PFSK-1 (cell line): ENCODE results near the gene TRMU.

ENCODE experiments used
- FOXP2 ChIP-seq: optimal IDR thresholded peaks from 2 replicates; pipeline ENCODE3; 2011; ENCODE audit warnings: borderline replicate concordance, control low read depth, inconsistent platforms; ENCODE audit not compliant: insufficient read depth; ENCODE audit errors: extremely low read length, extremely low read depth
- POLR2AphosphoS5 ChIP-seq: IDR thresholded peaks from 2 replicates; pipeline ENCODE4 v1.6.1; 2012; ENCODE audit warnings: low read depth, mild to moderate bottlenecking, control low read depth, low read length, moderate library complexity
- REST ChIP-seq, 2 experiments: IDR thresholded peaks; 2 replicates each; pipeline versions ENCODE4 v1.6.1 to v1.8.0; 2011 to 2012; ENCODE audit warnings: low read depth in 2 of 2, low read length in 2 of 2, control low read depth in 1 of 2, inconsistent platforms in 1 of 2, mild to moderate bottlenecking in 1 of 2, moderate library complexity in 1 of 2; ENCODE audit not compliant: insufficient read depth in 1 of 2
- SIN3A ChIP-seq: IDR thresholded peaks from 2 replicates; pipeline ENCODE4 v1.6.1; 2012; ENCODE audit warnings: mild to moderate bottlenecking, low read length, moderate library complexity, borderline replicate concordance; ENCODE audit not compliant: insufficient read depth
- TAF1 ChIP-seq: IDR thresholded peaks from 2 replicates; pipeline ENCODE4 v1.6.1; 2012; ENCODE audit warnings: low read length, control low read depth, borderline replicate concordance; ENCODE audit not compliant: insufficient read depth

- no peak for TF ChIP-seq POLR2AphosphoS5
- no peak for TF ChIP-seq REST (IDR thresholded peaks at IDR 0.05; ENCODE audit: insufficient read depth in 1 of 2, low read depth in 2 of 2, low read length in 2 of 2)
- TF ChIP-seq TAF1, result no peak
- TF ChIP-seq FOXP2, result no peak
- TF ChIP-seq SIN3A, result no peak
These were observed 26.3 kb downstream of the TRMU start for GRCh38 chr22:46361826-46362202.
